NCI-H345 treated with DMSO at 0.1 percent for 48 hours (cell line): ENCODE results near the gene KCNMB3.
"Not testable (repeated sequence)": the region's sequence is repeated elsewhere in the genome, so short reads cannot be mapped to it uniquely, and the experiment has no call there.

ENCODE experiments used
- DNase-seq: peaks from one replicate; lab custom pipeline; 2025; ENCODE audit not compliant: unreplicated experiment; lab: John Stamatoyannopoulos, UW

KCNMB3 gene

DNA sequence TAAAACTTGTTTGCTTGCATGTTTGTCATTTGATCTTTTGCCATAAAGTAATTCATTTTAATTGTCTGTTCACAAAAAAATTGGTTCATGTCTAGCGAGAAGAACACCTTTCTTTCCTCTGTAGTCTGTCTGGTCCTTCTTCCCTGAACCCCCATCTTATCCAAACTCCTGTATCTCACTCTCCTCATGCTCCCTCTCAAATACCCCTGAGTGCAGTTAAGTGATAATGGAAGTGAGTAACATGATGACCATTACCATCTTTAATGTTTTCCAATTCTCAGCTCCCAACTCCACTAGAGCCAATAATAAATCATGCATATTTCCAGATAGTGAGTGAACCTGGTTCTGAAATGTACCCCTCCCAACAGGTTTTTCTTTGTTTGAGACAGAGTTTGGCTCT, 14.2 kb upstream of the KCNMB3 start:
- no peak for DNase-seq

DNA sequence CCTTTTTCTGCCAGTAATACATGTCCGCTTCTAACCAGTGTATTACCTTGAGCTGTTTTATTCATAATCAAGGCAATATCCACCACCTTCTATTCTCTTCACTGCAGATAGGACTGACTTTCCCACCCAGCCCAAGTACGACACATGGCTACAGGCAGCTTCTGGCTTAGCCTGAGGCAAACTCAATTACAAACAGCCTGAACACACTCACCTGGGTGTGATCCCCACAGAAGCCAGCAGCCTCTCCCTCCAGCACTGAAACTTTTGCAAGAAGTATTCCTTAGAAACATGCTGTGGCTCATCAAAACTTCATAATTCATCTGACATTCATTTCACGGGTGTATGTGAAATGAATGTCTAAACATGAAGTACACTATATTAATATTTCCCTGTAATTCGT, 13.5 kb upstream of the KCNMB3 start:
- DNase-seq: no peak

DNA sequence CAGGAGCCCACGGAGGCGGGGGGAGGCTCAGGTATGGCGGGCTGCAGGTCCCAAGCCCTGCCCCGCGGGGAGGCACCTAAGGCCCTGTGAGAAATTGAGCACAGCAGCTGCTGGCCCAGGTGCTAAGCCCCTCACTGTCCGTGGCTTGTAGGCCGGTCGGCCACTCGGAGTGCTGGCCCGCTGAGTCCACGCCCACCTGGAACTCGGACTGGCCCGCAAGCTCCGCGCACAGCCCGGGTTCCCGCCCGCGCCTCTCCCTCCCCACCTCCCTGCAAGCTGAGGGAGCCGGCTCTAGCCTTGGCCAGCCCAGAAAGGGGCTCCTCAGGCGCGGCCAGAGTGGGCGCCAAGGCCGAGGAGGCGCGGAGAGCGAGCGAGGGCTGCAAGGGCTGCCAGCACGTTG, 12.2 kb upstream of the KCNMB3 start:
- DNase-seq: no peak

DNA sequence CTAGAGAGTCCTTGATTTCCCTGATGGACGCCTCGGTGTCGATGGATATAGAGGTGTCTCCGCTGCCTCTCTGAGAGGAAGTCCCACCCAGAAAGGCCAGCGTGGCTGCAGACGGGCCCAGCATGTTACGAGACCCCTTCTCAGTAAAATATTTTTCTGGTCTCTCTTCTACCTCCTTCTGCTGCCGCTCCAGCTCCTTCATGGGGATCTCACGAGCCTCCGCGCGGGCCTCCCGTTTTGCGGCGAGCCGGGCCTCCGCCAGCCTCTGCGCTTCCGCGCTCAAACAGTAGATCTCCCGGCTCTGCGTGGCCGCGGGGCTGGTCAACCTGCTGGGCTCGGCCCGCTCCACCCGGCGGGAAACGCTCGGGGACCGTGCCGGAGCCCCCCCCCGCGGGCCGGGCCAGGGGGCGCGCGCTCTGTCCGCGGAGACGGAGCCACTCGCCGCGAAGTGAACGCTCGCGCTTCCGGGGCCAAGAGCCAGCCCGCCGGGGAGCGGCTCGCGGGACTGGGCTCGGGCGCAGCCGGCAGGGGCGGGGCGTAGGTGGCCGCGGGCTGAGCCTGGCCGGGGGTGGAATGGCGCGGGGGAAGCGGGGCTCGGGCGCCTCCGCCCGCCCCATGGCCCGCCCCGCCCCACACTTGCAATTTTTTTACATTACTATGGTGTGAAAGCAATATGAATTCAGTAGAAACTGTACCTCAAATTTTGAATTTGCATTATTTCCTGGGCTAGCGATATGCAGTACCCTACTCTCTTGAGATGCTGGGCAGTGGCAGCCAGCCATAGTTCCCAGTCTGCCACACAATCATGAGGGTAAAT, 10.2 kb upstream of the KCNMB3 start:
- DNase-seq: peak; percentile 47

DNA sequence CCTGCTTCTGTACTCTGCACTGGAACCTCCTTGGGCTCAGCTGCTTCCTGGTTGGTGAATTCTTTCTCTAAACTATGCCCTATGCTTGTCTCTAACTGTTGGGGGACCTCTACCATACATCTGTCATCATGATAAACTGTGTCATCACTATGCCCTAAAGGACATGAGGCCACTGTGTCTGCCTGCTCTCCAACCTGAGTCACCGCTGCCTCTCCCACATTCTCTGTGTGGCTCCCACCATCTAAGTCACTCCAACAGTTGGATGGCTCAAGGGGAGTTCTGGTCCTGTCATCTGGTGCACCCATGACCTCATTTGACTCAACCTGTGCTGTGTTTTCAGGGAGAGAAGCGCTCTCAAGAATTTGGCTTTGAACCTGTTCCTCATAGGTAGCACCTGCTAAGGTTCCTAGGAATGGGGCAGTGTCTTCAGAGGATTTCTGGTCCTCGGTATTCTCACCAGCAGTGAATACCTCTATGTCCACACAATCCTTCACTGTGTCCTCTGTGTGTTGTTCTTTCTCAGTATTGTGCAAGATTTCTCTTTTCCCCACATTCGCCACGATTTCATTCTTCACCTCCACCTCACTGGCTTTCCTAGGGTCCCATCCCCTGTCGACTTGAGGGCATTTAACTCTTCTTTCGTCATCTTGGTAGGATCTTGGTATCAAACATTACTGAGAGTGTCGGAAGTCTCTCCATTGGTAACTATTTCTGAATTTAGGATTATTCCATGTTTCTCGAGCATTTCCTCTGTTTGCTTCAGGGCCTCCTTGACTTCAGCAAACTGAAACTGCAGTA, 9.2 kb upstream of the KCNMB3 start:
- DNase-seq: not testable (repeated sequence)

DNA sequence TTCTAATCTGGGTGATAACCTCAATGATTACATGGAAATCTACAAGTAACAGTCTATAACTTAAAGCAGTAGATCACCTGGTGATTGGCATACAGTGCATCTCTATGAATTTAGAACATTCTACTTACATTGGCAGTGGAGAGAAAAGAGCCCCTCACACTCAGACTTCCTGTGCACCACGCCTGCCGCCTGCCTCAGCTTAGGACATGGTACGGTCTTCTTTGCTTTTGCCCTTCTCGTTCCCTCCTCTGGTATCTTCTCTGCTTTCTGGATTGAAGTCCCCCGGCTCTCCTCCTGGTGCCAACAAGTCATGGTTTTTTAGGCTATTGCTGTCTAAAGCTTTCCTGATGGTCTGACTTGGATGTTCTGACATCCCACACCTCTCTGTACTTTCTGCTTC, 7.9 kb upstream of the KCNMB3 start:
- DNase-seq: no peak

DNA sequence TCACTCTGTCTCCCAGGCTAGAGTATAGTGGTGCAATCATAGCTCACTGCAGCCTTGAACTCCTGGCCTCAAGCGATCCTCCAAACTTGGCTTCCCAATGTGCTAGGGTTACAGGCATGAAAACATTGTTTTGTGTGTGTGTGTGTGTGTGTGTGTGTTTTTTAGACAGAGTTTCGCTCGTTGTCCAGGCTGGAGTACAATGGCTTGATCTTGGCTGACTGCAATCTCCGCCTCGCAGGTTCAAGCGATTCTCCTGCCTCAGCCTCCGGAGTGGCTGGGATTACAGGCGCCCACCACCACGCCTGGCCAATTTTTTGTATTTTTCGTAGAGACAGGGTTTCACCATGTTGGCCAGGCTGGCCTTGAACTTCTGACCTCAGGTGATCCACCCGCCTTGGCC, 6.8 kb upstream of the KCNMB3 start:
- not testable (repeated sequence) for DNase-seq

DNA sequence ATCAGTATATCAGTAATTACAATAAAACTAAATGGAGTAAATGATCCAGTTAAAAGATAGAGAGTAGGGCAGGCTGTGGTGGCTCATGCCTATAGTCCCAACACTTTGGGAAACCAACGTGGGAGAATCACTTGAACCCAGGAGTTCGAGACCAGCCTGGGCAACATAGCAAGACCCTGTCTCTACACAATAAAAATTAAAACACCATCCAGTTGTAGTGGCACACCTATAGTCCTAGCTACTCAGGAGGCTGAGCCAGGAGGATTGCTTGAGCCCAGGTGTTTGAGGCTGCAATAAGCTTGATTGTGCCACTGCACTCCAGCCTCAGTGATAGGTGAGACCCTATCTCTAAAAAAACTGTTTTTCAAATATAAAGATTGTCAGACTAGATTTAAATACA, 5.9 kb upstream of the KCNMB3 start:
- DNase-seq: no peak

DNA sequence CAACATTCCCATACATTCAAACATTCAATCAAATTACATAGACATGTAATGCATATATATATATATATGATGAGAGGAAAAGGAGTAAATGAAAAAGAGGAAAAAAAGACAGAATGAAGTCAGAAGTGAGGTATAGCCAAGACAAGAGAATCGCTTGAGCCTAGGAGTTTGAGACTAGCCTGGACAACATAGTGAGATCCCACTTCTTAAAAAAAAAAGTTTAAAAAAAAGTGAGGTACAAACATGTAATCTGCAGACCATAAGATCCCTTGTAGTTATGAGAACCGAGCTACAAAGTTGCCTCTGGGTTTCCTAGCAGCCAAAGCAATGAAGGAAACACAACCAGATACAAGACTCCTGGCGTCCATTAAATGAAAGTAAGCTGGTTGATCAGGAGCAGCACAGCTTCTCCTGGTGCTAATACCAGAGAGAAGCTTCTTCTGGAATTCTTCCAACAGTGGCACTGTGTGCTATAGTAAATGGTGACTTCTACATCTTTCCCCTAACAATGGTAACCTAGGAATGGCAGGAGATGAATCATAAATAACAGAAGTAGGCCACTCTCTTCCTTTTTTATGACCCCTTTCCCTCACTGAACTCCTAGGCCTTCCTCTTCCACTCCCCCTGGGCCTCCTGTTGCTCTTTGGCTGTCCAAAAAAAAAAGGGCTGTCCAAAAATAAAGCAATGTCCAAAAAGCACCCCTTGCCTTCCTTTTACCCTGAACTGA, 3.5 kb downstream of the KCNMB3 start:
- DNase-seq: no peak

DNA sequence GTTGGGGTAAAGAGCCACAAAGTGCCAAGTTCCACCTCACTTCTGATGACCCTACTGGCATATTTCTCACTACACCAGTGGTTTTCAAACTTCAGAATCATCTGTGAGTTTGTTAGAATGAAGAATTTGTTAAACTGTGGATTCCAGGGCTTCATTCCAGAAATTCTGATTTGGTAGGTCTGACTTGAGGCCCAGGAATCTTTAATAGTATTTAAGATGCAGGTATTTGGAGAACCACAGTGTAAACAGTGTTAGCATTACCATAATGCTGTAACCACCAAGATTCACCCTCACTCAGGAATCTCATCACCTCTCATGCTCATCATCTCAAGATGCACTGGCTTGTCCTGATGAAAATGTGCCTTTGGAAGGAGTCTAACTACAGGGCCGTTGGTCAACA, 6.0 kb downstream of the KCNMB3 start:
- DNase-seq: no peak

DNA sequence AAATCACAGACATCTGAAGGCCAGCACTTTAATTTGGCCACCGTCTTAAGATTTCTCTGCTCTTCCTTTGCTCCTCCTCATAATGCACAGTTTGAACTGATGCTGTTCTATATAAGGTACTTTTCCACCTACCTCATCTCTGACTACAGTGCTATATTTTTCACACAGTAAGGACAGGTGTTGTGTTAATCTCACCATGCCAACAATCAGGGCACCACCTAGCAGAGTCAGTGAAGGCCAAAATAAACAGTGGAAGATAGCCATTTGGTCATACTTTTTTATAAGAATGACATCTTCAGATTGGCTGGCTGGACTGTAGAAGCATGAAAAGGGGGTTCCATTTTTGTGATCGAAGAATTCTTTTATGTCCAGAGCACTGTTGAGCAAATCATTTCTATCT, 8.1 kb downstream of the KCNMB3 start:
- DNase-seq: not testable (repeated sequence)

DNA sequence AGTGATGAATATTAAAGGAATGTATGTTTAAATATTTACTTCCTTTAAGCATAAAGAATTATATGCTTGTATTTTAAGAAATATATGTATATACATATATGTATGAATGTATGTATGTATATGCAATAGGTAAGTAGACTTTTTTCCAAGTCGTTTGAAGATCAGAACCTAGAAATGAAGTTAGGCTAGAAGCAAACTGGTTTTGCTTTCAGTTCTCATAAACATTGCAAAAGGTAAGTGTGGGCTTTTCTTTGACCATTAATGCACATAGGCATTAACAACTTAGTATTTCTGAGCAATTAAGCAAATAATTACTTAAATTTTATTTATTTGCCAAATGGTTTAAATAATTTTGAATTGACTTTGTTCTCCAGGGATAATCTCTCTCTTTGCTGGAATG, 10.6 kb downstream of the KCNMB3 start:
- not testable (repeated sequence) for DNase-seq

DNA sequence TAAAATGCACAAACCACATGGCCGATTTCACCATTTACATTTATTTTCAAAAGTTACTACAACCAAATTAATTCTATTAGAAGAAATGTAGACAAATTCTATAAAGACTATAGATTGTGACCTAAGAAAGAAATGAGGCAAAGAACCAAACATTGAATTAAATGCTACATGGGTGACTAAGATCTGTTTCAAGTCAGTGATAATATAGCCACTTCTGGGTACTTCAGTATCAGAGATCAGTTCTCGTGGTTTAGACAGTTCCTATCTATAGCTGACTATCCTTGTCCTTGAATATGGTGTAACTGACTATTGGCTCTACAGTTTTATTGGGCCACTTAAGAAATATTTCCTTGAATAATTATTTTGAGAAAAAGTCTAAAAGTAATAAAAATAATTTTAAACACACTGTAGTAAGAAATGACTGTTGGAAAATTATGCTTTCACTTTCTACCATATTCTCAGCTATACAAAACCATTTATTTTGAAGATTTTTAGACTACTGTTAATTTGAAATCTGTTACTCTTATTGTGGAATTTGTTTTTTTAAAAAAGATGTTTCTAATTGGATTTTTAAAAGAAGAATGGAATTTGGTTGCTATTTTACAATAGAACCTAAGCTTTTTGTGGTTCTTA, 14.1 kb downstream of the KCNMB3 start:
- no peak for DNase-seq

DNA sequence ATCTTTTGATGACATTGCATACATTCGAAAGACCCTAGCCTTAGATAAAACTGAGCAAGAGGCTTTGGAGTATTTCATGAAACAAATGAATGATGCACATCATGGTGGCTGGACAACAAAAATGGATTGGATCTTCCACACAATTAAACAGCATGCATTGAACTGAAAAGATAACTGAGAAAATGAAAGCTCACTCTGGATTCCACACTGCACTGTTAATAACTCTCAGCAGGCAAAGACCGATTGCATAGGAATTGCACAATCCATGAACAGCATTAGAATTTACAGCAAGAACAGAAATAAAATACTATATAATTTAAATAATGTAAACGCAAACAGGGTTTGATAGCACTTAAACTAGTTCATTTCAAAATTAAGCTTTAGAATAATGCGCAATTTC, 16.7 kb downstream of the KCNMB3 start:
- DNase-seq: no peak

DNA sequence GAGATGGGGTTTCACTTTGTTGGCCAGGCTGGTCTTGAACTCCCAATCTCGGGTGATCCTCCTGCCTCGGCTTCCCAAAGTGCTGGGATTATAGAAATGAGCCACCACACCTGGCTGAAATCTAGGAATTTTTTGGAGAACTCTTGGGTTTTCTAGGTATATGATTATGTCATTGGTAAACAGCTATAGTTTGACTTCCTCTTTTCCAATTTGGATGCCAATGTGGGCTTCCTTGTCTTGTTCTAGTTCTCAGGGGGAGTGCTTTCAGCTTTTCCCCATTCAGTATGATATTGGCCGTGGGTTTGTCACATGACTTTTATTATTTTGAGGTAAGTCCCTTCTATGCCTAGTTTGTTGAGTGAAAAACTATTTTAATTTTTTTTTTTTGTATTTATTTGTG, 17.9 kb downstream of the KCNMB3 start:
- no peak for DNase-seq

DNA sequence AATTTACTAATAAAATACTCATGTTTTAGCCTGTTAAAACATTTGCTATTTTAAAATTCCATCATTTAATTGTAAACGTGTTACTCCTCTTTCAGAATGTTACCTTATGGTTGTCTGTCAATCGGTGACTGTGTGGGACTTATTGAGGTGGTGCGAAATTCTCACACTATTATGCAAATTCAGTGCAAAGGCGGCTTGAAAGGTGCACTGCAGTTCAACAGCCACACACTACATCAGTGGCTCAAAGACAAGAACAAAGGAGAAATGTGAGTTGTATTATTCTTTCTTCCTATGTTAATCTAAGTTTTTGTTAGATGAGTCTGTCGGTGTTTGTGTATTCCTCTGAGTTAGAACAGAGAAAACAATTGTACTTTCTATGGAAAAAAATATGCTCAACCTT, 21.7 kb downstream of the KCNMB3 start:
- DNase-seq: no peak

DNA sequence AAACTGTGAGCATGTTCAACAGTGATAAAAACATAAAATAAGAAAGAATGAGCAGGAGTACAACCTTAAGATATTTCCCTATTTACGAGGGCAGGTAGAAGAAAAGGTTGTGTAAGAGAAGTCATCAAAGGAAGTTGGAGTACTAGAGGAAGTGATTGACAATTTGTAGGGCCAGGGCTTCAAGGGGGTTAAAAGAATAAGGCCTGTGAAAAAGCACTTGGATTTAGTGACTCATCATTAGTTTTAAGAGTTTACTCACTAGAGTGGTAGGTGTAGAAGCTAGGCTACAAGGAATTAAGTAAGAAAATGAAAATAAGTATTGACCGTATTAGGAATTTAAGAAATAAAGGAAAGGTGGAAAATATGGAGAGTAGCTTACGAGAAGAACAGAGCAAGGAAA, 23.6 kb downstream of the KCNMB3 start:
- DNase-seq: no peak

DNA sequence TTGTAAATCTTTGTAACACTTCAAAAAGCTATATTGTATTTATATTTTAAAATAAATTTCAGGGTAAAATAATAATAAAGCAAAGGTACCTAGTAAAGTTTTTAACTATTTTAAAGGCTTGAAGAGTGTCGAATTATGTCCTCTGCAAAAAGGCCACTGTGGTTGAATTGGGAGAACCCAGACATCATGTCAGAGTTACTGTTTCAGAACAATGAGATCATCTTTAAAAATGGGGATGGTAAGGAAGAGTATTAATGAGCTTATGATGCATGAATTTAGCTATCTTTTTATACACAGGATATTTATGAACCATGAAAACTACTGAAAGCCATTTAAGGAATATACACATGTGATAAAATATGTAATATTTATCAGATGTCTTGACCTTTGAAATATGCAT, 26.3 kb downstream of the KCNMB3 start:
- DNase-seq: no peak

DNA sequence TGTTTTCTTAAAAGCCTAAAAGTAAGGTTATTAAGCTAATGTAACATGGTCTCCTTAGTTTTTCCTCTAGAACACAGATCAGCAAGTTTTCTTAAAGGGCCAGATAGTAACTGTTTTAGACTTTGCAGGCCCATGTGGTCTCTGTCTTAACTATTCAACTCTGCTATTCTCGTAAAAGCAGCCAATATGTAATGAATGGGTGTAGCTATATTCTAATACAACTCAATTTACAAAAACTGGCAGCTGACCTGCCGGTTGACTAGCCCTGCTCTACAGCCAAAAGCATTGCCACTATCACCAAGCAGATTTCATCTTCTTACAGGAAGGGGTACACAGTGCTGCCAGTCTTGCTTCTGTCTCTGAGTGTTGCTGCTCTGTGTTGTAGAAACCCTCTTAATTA, 27.4 kb downstream of the KCNMB3 start:
- DNase-seq: no peak

DNA sequence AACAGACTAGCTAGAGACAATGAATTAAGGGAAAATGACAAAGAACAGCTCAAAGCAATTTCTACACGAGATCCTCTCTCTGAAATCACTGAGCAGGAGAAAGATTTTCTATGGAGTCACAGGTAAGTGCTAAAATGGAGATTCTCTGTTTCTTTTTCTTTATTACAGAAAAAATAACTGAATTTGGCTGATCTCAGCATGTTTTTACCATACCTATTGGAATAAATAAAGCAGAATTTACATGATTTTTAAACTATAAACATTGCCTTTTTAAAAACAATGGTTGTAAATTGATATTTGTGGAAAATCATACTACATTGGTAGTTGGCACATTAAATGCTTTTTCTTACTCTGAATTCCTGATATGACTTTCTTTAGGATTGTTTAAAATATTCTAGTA, 32.7 kb downstream of the KCNMB3 start:
- not testable (repeated sequence) for DNase-seq

DNA sequence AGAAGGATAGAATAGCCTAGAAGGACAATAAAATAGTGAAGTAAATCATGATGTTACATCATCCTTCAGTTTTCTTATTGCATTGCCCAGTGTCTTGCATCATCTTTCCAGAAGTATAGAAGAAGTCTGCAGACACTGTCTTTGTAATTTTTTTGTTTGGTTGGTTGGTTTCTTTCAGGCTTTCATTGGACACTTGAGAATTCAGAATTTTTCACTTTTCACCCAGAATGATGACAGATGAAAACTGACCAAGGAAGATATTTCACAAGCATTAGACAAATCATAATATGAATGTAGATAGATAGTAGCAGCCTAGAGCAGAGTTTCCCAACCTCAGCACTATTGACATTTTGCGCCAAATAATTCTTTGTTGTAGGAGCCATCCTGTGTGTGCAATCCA, 35.4 kb downstream of the KCNMB3 start:
- not testable (repeated sequence) for DNase-seq
